Stimulated activated CD8-positive, alpha-beta memory T cell treated with anti-CD3 and anti-CD28 coated beads, Interleukin-7, amount 100 ng/mL, for 48 hours (primary cell): ENCODE measurements around the gene RTN4R.

Experiments
- DNase-seq, 2 donors: peaks; one replicate each; pipeline ENCODE4 v3.0.0-alpha.2; 2020; ENCODE audit warnings: low read depth in 1 of 2; ENCODE audit errors: extremely low read depth in 1 of 2

The RTN4R gene

DNA sequence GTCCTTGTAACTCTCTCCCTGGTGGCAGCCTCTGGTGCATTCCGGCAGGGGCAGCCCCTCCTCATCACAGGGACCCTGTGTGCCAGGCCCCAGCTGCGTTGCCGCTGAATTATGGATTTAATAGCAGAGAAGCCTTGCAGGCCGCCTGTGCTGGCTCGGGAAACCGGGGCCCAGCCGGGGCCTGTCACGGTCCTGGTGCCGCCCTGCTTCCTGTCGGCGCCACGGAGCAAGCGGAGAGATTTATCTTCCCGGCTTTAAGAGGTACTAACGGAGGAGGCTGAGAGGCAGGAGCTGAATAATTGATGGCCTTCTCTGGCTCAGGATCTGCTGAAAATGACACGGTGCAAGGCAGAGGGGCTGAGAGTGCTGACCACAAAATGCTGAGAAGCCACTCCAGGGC, 63.3 kb downstream of the RTN4R start:
- DNase-seq = no peak

DNA sequence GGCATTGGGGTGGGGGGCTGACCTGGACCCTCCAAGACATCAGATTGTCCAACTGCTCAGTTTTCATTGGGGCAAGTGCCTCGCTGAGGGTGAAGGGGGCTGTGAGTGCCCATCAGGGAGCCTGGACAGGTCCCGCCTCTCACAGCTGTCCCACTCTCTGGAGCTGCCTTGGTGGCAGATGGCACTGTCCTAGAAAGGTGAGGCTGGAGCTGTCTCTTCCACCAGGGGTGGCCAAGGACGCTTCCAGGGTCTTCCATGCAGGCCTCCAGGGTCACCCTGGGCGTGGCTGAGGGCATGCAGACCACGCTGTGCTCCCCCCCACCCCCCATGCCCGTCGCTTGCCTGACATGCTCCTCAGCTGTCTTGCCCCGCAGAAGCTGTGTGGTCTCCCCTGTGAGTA, 63.8 kb downstream of the RTN4R start:
- DNase-seq = no peak

DNA sequence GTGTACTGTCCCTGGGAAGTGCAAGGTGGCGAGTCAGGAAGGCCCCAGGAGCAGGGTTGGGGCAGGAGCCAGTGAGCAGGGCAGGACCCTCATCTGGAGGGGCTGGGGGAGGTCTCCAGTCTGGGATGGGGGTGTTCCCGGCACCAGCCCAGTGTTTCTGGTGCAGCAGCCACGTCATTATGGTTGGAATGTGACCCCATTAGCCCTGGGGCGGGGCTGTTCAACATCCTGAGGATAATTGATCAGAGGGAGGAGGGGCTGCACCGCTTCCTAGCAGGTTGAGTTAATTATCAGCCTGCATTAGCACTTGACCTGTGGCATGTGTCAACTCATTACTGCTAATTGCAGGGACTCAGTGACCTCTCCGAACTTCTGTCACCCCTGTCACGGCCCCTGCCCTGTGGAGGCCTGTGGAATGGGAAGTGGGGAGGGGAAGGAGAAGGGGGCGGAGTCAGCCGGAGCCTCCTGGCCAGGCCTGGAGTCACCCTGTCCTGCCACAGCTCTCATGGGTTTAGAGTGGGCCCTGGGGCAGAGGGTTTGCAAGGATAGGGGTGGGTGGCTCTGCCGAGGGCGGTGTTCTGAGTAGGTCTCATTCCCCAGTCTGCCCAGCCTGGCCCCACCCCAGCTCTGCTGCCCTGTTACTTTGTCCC, 64.4 kb downstream of the RTN4R start:
- no peak for DNase-seq

DNA sequence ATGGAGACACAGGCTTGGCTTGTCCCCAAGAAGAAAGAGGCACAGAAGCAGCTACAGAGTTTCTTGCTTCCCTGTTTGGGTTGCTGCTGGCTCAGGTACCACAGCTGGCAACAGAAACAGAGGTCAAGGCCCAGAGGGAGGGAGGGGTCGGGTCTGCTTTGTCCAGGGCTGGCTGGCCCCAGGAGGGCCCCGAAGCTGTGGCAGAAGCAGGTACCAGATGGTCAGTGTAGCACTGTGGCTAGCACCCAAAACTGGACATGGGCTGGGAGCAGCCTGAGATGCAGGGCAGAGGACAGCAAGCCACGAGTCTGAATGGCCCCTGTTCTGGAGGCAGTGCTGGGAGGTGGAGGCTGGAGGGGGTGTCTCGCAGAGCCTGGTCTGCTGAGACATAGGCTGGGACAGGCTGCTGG, 65.0 kb downstream of the RTN4R start:
- no peak for DNase-seq

DNA sequence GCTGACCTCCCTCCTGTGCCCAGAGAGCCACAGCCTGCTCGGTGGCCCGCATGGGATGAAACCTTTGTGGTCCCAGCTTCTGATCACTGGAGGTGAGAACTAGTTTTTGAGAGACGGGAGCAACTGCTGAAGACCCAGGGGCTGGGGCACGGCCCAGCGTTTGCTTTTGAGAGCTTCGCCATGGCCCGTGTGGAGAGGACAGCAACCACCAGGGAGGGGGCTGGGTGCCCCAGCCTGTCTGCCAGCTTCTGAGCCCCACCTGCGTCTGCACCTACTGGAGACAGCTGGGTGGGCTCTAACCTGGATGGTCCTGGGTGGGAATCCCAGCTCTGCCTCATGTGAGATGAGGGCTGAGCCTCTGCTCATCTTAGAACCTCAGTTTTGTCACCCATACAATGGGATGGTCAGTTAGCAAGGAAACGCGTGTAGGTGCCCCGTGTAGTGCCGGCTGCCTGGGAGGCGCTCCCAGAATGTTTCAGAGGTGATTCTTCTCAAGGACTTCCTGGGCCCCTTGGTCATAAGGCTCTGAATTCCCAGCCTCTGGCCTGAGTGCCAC, 66.2 kb downstream of the RTN4R start:
- DNase-seq = no peak

DNA sequence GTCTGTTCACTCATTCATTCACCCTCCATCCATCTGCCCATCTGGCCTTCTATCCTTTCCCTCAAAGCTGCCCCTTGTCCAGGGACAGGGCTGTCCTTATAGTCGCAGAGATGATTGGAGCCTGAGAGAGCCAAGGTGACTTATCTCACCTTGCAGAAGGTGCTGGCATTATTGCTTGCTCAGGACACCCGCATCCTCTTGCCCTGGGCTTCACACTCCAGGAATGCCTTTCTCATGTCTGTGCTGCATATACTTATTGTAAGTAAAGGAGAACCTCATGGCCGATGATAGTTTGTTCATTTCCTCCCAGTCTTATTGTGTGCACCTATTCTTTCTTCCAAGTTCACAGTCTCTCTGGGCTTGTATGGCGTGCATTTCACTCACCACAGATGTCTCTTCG, 68.2 kb downstream of the RTN4R start:
- DNase-seq = no peak

DNA sequence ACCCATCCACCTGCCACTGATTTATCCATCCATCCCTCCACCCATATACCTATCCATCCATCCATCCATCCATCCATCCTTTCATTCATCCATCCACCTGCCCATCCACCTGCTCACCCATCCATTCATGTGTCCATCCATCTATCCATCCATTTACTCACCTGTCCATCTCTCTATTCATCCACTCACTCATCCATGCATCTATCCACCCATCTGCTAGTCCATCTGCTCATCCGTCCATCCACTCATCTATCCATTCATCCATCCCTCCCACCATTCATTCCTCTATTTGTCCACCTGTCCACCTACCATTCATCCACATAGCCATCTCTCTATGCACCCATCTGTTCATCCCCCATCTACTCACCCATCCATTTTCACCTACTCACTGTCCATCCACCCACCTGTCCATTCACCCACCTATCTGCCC, 68.7 kb downstream of the RTN4R start:
- no peak for DNase-seq

DNA sequence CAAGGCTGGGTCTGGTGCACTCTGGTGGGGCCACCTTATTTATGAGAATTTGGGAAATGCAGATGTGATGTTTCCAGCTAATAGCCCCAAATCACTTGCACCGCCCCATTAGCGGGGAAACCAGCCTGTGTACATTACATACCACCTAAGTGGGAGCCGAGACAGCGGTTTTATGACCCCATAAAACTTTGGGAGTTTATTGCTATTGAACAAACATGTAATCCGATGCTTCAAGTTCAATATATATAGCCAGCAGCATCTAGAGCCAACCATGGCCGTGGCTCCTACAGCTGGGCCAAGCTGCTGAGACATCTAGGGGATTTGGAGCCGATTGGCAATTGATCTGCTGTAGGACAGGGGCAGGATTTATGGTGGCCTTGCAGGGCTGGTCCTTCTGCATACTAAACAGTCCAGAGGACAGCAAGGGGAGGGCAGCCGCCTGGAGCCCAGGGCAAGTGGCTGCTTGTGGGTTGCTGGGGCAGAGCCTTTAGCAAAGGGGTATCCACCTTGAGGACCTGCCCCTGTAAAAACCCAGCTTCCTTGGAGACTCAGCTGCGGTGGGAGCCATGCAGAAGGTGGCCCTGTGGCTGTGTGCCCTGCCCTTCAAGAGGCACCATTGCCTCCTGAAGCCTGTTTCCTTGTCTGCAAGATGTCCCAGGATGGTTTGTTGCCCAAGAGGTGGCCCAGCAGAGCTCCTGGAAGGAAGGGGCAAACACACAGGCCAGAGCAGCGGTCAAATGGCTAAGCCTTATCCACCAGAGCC, 69.4 kb downstream of the RTN4R start:
- no peak for DNase-seq

DNA sequence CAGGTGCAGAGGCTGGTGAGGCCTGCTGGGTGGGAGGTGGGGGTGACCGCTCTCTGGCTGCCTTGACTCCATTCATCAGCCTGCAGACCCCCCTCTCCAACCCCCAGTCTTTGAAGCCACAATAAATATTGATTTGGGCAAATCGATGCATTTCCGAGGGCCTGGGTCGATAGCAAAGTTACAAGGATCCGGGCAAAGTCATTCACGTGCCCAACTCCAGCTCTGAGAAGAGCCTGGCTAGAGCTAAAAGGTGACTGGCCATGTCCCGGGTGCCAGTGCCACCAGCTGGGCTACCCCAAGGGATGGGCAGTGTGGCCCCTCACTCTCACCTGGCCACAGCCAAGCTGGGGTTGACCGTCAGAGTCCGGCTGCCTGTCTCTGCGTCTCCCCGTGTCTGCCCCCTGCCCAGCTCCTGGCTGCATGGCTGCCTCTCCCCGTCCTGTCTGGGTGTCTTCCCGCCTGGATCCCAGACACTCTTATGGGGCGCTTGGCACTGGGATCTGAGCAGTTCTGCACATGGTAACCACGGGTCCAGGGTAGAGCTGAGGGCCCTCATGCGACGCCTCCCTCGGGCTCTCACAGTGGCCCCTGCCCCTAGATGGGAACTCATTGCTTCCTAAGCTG, 70.6 kb downstream of the RTN4R start:
- no peak for DNase-seq

DNA sequence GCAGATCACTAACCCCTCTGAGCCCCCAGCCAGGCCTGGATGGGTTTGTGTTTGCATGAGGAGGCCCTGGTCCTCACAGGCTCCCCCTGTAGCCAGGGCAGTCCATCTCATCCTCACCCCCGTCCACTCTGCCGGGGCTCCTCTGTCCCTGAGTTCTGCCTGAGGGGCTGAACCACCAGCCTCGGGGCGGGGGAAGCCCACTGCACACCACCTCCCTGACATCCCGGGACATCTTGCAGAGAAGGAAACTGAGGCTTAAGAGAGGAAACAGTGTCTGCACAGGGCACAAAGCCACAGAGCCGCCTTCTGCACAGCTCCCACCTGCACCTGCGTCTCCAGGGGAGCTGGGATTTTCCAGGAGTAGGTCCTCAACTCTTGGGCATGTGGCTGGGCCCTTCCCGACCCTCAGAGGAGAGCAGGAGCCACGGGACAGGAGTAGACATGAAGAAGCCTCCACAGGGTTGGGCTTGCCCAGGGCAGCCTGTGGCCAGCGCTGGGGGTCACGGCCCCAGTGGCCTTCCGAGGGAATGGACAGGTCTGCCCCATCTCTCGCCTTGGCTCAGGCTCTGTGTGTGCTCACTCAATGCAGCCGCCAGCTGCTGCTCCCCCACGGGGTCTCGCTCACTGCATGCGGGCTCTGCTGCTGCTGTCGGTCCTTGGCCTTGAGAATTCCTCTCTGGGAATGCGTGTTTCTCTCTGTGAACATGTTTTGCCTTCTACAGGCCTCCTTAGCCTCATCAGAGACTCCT, 71.8 kb downstream of the RTN4R start:
- no peak for DNase-seq

DNA sequence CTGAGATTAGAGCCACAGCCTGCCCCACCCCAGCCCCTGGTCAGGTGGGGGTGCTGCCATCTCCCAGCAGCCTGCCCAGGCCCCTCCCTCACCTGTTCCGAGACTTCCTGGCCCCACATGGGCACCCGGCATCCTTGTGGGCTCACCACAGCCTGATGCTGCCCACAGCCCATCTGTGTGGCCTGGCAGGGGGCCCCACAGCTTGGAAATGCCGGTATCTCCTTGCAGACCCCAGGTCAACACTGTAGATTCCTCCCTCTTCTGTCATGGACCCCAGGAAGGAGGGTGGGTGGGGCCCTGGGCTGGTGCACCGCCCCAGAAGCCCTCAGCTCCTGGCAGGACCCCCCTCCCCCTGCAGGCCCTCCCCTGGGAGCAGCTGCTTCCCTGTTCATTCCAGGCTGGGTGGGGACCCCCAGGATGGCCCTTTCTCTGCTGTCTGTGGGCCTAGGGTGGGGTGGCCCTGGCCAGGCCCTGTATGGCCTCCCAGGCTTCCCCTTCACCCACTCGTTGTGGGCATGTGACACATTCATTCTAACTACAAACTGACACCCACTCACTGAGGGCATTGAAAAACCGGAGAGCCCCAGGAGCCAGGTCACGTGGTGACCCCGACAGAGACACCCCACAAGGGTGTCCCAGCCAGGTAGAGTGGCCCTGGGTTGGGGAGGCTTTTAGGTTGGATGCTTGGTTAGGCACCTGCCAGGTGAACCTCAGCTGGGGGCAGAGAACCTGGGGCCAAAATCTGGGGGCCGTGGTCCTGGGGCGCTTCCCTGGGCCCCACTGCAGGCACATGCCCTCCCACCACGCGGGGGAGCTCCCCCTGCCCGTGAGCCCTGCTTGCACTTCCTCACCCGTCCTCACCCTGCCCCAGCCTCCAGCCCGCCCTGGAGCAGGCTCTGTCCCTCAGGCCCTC, 73.2 kb downstream of the RTN4R start:
- DNase-seq = no peak

DNA sequence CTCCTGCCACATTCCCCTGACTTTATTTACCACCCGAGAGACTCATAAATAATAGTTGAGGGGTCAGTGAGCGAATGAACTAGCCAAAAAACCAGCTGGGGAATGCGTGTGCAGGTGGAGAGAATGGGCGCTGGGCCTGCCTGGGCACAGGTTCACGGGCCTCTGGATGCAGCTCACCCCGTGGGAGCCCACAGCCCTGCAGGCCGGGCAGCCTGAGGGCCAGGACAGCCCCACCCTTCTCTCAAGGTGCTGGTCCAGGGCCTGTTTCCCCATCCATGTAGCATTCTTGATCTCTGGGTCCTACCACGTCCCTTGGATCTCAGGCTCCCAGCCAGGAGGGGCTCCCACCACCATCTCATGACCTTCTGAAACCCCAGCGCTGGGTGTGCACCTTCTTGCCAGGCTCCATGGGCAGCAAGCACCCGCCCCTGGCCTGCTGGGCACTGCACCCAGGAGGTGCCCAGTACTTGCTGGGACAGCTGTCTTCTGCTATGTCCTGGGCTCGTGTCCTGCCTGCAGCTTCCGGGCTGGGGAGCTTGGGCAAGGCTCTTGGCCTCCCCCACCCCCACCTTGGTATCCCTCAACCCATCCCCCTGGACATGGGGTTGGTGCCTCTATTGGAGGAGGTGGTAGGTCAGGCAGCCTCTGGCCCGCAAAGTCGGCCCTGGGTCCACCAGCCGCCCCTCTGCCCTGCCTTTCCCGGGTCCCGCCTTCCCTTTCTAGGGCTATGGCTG, 74.2 kb downstream of the RTN4R start:
- no peak for DNase-seq

DNA sequence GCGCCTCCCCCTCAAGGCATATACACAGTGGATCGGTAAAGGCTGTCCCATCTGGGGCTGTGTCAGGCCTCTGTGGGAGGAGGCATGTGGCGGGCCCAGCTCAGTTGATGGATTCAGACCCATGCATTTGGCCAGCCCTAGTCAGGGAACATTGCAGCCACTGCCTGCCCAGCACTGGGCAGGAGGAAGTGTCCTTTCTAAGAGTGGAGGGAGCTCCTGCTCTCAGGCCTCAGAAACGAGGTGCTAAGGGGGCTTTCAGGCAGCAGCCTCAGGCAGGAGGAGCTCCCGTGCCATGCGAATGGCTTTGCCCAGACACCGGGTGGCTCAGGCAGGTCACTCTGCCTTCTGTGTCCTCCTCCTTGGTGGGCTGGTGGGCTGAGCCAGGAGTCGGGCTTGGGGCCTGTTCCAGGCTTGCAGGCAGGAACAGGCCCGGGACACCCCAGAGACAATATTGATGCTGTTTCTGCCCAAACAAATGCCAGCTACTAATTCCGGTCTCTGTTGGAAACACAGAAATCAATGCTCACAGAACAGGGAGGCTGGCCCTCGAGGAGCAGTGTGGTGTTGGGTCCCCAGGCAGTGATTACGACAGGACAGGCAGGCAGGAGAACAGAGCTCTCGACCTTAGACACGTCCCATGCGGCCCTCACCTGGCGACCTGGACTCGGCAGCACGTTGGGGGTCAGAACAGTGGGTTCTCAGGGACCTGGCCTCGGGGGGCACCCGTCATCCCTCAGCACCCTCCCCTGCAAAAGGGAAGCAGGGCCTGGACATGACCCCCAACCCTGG, 75.0 kb downstream of the RTN4R start:
- DNase-seq = no peak

DNA sequence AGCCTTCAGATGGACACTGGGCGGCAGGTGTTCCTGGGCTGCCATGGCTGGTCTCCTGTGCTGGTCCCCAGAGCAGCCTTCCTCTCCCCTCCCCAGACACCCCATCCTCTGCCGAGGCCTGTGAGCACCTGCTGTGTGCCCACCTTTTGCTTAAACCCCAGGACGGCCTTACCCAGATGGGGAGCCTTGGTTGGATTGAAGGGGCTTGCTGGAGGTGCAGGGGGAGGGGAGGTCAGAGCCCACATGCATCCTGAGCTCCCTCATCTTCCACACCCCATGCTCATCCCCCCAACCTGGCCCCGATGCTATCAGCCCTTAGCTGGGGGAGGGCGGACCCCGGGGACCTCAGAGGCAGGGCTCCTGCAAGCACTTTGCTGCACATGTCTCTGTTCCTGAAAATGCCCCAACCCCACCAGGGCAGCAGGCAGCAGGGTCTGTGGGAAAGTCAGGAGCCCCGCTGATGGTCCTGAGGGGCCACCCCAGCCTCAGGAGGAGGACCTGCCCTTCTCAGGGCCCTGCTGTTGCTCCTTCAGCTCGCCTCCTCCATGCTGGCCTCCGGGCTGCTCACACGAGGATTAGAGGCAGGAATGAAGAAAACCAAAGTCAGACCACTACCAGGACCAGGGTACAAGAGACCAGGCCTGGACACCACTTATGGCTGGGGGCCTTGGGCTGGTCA, 75.7 kb downstream of the RTN4R start:
- no peak for DNase-seq

DNA sequence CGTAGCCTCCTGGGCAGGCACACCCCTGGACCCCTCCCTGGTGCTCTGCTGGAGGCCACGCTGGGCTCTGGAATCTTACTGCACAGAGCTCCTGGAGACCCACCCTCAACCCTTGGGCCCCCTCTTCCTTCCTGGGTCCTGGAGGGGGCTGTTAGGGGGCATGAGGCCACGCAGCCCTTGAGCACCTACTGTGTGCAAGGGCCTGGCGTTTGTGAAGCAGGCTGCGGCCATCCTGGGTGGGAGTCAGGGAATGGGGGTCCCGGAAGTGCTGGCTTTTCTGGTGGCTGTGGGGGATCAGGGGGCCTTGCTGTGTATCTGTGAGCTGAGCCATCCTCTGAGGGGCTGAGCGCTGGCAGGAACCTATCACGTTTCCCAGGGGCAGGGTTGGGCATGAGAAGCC, 76.3 kb downstream of the RTN4R start:
- DNase-seq = no peak
